HepG2 (cell line): ENCODE measurements around the gene PLGRKT. TPM values are rescaled to one million over a fixed set of nuclear protein-coding genes. Genes with fewer than 3 reads are reported as not detected.

Source experiments
- ATAC-seq: fragments of 200-7000 bp; cut with Tn5 transposase; 3 replicates; pipeline ENCODE4 v1.9.1; 2020; ENCODE audit warnings: mild to moderate bottlenecking, moderate library complexity
- BruUV-seq: library from RNA; stranded (reverse); fragments of 400-500 nt; replicated peaks from 2 replicates; lab custom pipeline; 2021; lab: Mats Ljungman, UMichigan
- CTCF ChIA-PET: fragments of 300-600 bp; formaldehyde crosslinking; extraction: SDS; loops from one replicate; lab custom pipeline; 2021; ENCODE audit warnings: low total read pairs, inconsistent platforms, low intra/inter-chr PET ratio; lab: Yijun Ruan, JAX
- POLR2A ChIA-PET: fragments of 350-600 bp; sonication (Branson Sonifier 250); formaldehyde crosslinking; loops from one replicate; lab custom pipeline; 2020; ENCODE audit warnings: antibody characterized with exemption, inconsistent platforms; lab: Yijun Ruan, JAX
- DNase-seq: peaks from one replicate; pipeline ENCODE4 v3.0.0-alpha.2; 2015; ENCODE audit warnings: low spot score
- FAIRE-seq: peaks from 3 replicates; lab custom pipeline; 2011; peaks lifted over from hg19 to GRCh38; lab: Jason Lieb, UNC
- H2AFZ ChIP-seq: one replicate; pipeline ENCODE4 v1.6.1; 2011; ENCODE audit warnings: low read length, inconsistent platforms
- H3K27ac ChIP-seq: fragments of 300-600 bp; 3 replicates; pipeline ENCODE4 v1.8.0; 2011; ENCODE audit warnings: mixed run types, mild to moderate bottlenecking, mixed read lengths, low read length, inconsistent platforms; ENCODE audit not compliant: insufficient read depth; ENCODE audit errors: extremely low read length
- H3K27me3 ChIP-seq, 2 experiments: fragments of 200-600 bp in 1 of 2; 2 replicates in 1 of 2; 3 replicates in 1 of 2; pipeline versions ENCODE4 v1.6.0 to v1.8.0; 2011; ENCODE audit warnings: low read length in 2 of 2, mild to moderate bottlenecking in 2 of 2, moderate library complexity in 2 of 2, inconsistent platforms in 1 of 2; ENCODE audit not compliant: insufficient read depth in 2 of 2, control insufficient read depth in 1 of 2
- H3K36me3 ChIP-seq, 2 experiments: fragments of 200-600 bp in 1 of 2; replicated peaks in 1 of 2; 2 replicates in 1 of 2; 3 replicates in 1 of 2; pipeline versions ENCODE4 v1.5.1 to v1.8.0; 2011; ENCODE audit warnings: low read length in 2 of 2, inconsistent platforms in 1 of 2; ENCODE audit not compliant: insufficient read depth in 2 of 2, control insufficient read depth in 1 of 2
- H3K4me1 ChIP-seq: 2 replicates; pipeline ENCODE4 v1.5.1; 2012; ENCODE audit warnings: low read length, inconsistent platforms; ENCODE audit not compliant: insufficient read depth
- H3K4me2 ChIP-seq: 2 replicates; pipeline ENCODE4 v1.6.0; 2011; ENCODE audit warnings: low read depth, low read length, inconsistent platforms
- H3K4me3 ChIP-seq, 3 experiments: fragments of 200-600 bp in 1 of 3; sonication (generic), shearing (Covaris generic) in 1 of 3; replicated peaks in 1 of 3; 2 replicates each; pipeline ENCODE4 v1.5.1; 2011 to 2016; ENCODE audit warnings: low read length in 3 of 3, inconsistent platforms in 2 of 3, low read depth in 2 of 3, mild to moderate bottlenecking in 2 of 3, control low read depth in 1 of 3, mixed read lengths in 1 of 3; ENCODE audit not compliant: insufficient read depth in 1 of 3
- H3K79me2 ChIP-seq: one replicate; pipeline ENCODE4 v1.6.1; 2011; ENCODE audit warnings: low read length, inconsistent platforms; ENCODE audit not compliant: insufficient read depth
- H3K9ac ChIP-seq: 2 replicates; pipeline ENCODE4 v1.6.0; 2011; ENCODE audit warnings: mild to moderate bottlenecking, low read depth, low read length, inconsistent platforms; ENCODE audit not compliant: insufficient read depth
- H3K9me3 ChIP-seq: 2 replicates; pipeline ENCODE4 v1.5.1; 2012; ENCODE audit warnings: mild to moderate bottlenecking, low read length
- H4K20me1 ChIP-seq: 2 replicates; pipeline ENCODE4 v1.6.0; 2011; ENCODE audit warnings: inconsistent platforms, mild to moderate bottlenecking, low read length, moderate library complexity; ENCODE audit not compliant: insufficient read depth
- BCL6 ChIP-seq: IDR thresholded peaks from 2 replicates; pipeline ENCODE4 v1.6.1; 2016; ENCODE audit warnings: missing genetic modification reagents, missing compliant biosample characterization
- FOXA1 ChIP-seq, 2 experiments: fragments of 450-650 bp in 1 of 2; sonication (generic) in 1 of 2; formaldehyde crosslinking in 1 of 2; IDR thresholded peaks; 2 replicates each; pipeline versions ENCODE4 v1.4.0 to v1.6.1; 2016 to 2020; ENCODE audit warnings: missing genetic modification reagents in 1 of 2
- MEIS2 ChIP-seq: sonication (generic); formaldehyde crosslinking; IDR thresholded peaks from 2 replicates; pipeline ENCODE4 v1.9.0; 2021; ENCODE audit warnings: mild to moderate bottlenecking, missing genetic modification reagents
- SRF ChIP-seq: IDR thresholded peaks from 2 replicates; pipeline ENCODE4 v1.6.1; 2011; ENCODE audit warnings: mild to moderate bottlenecking, low read depth, low read length, moderate library complexity
- ZIK1 ChIP-seq: sonication (generic); formaldehyde crosslinking; IDR thresholded peaks from 2 replicates; pipeline ENCODE4 v1.5.0; 2020; ENCODE audit warnings: mild to moderate bottlenecking, low read depth, missing genetic modification reagents, borderline replicate concordance
- ZSCAN12 ChIP-seq: sonication (generic); formaldehyde crosslinking; IDR thresholded peaks from 2 replicates; pipeline ENCODE4 v1.9.0; 2021; ENCODE audit warnings: mild to moderate bottlenecking, missing genetic modification reagents
- WGBS: methylation state at CpG from one replicate; pipeline ENCODE4 v1.1.6; 2017; ENCODE audit warnings: low lambda C conversion rate; 5-methylcytosine and 5-hydroxymethylcytosine counted together
- in situ Hi-C: cut with HindIII; loops from 2 replicates; pipeline ENCODE4 v1.10.0; 2017; ENCODE audit warnings: low pct_unique_long_range_greater_than_20kb; ENCODE audit not compliant: extremely low pct_ligation_motif_present
- intact Hi-C: fragments of 100-400 bp; cut with micrococcal nuclease; formaldehyde crosslinking; loops from one replicate; pipeline ENCODE4 v1.10.0; 2022; ENCODE audit not compliant: unreplicated experiment
- polyA plus RNA-seq, 8 experiments: library from polyadenylated mRNA; depleted of rRNA in 3 of 8; stranded (reverse) in 7 of 8; unstranded in 1 of 8; fragments of >200 nt; fragmentation: Illumina TruSeq in 4 of 8; extraction: Trizol in 4 of 8; gene quantifications; 2 replicates each; pipeline versions ENCODE4 v1.2.1 to v1.2.3, GENCODE V29; 2011 to 2016; ENCODE audit warnings: low read depth in 4 of 8, missing spikeins in 1 of 8, mixed read lengths in 1 of 8; ENCODE audit not compliant: insufficient read depth in 1 of 8
- total RNA-seq, 5 experiments: library from RNA; depleted of rRNA; stranded (reverse); fragments of >200 nt; fragmentation: Illumina TruSeq; extraction: Trizol; gene quantifications; 2 replicates each; pipeline ENCODE4 v1.2.3, GENCODE V29; 2016; ENCODE audit warnings: low read depth in 1 of 5
- TF ChIP-seq, protein P1 (sequence below): sonication (generic); formaldehyde crosslinking; conservative IDR thresholded peaks from 2 replicates; pipeline ENCODE4 v1.4.0; 2020; ENCODE audit warnings: missing genetic modification reagents
- TF ChIP-seq, protein P2 (sequence below): sonication (generic); formaldehyde crosslinking; IDR thresholded peaks from 2 replicates; pipeline ENCODE4 v1.5.0; 2020; ENCODE audit warnings: mild to moderate bottlenecking, missing genetic modification reagents

PLGRKT gene
- total and polyA plus RNA-seq, 2 of the 13 experiments (the other 11 are each of a cell fraction or from before 2014, with no cell fraction given): 5.0 to 15.8 TPM

DNA sequence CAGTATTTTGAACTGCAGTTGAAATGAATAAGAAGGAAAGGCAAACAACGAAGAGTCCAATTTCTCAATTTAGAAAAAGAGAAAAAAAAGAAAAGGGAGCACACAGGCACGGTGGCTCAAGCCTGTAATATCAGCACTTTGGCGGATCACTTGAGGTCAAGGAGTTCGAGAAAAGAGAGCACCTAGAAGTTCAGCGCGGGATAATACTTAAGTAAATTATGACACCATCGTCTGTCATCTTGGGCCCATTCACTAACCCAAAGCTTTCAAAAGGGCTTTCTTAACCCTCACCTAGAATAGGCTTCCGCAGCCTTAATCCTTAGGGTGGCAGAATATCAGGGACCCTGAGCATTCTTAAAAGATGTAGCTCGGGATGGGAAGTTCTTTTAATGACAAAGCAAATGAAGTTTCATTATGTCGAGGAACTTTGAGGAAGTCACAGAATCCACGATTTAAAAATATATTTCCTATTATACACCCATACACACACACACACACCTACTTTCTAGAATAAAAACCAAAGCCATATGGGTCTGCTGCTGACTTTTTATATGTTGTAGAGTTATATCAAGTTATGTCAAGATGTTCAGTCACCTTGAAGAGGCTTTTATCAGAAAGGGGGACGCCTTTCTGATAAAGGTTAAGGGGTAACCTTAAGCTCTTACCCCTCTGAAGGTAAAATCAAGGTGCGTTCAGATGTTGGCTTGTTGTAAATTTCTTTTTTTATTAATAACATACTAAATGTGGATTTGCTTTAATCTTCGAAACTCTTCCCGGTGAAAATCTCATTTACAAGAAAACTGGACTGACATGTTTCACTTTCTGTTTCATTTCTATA lies 12.0 kb upstream of the PLGRKT start:
- H3K4me1 ChIP-seq: peaks cover 8% of the 10 kb centered on the region
- FAIRE-seq: no peak

DNA sequence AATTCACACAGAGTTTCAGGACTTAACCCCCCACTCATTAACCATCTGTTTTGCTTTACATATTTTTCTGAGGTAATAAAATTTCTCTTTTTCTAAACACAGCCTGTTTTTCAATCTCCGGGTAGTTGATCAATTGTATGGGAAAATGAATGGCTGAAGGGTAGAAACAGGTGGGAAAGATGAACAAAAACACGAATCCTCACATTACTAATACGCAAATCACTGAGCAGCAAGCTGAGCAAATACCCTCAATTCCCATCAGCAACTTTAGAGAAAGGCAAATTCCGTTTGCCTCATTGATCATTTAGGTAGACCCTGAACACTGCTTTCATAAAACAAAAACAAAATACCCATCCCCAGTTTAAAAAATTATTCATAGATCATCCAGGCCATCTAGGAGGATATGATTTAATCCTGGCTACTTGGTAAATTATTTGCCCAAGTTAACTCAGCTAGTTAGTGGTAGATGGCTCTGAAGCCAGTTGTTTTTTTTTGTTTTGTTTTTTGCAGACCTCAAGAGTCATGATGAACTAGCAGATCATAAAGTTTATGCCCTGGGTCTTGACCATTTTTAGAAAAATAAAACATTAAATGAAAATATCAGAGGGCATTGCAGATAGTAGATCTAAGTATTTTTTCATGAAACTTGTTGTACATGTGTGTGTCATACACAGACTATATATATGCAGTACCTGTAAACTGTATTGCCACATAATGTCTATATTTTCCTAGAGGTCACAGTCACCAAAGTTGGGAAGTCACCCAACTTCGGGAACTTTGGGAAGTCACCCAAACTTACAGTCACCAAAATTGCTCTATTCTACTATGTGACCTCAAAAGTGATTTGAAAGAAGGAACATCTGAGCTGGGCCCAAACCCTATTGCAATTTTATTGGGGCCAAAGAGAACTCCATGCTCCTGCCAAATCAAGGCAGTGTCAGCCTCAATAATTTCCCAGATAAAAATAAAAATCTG lies 11.0 kb upstream of the PLGRKT start:
- H3K4me1 ChIP-seq: peaks cover 8% of the 10 kb centered on the region
- TF ChIP-seq BCL6 (no peak), FOXA1 (IDR thresholded peaks at IDR 0.05) (no peak), FOXA1 (CRISPR knock-in tag; IDR thresholded peaks at IDR 0.05) (no peak), ZSCAN12 (CRISPR knock-in tag) (no peak), ZIK1 (CRISPR knock-in tag) (no peak), SRF (no peak)
- TF ChIP-seq, protein P1, sequence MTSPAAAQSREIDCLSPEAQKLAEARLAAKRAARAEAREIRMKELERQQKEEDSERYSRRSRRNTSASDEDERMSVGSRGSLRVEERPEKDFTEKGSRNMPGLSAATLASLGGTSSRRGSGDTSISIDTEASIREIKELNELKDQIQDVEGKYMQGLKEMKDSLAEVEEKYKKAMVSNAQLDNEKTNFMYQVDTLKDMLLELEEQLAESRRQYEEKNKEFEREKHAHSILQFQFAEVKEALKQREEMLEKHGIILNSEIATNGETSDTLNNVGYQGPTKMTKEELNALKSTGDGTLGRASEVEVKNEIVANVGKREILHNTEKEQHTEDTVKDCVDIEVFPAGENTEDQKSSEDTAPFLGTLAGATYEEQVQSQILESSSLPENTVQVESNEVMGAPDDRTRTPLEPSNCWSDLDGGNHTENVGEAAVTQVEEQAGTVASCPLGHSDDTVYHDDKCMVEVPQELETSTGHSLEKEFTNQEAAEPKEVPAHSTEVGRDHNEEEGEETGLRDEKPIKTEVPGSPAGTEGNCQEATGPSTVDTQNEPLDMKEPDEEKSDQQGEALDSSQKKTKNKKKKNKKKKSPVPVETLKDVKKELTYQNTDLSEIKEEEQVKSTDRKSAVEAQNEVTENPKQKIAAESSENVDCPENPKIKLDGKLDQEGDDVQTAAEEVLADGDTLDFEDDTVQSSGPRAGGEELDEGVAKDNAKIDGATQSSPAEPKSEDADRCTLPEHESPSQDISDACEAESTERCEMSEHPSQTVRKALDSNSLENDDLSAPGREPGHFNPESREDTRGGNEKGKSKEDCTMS: no peak
- TF ChIP-seq, protein P2, sequence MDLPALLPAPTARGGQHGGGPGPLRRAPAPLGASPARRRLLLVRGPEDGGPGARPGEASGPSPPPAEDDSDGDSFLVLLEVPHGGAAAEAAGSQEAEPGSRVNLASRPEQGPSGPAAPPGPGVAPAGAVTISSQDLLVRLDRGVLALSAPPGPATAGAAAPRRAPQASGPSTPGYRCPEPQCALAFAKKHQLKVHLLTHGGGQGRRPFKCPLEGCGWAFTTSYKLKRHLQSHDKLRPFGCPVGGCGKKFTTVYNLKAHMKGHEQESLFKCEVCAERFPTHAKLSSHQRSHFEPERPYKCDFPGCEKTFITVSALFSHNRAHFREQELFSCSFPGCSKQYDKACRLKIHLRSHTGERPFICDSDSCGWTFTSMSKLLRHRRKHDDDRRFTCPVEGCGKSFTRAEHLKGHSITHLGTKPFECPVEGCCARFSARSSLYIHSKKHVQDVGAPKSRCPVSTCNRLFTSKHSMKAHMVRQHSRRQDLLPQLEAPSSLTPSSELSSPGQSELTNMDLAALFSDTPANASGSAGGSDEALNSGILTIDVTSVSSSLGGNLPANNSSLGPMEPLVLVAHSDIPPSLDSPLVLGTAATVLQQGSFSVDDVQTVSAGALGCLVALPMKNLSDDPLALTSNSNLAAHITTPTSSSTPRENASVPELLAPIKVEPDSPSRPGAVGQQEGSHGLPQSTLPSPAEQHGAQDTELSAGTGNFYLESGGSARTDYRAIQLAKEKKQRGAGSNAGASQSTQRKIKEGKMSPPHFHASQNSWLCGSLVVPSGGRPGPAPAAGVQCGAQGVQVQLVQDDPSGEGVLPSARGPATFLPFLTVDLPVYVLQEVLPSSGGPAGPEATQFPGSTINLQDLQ: no peak

More for the DNA sequence above, 12.0 kb upstream of the PLGRKT start:
- WGBS: 52% methylated on average over 15 of the region's 15 CpGs
- Histone ChIP-seq H3K27me3 (peaks cover 0 to 4% of the 10 kb centered on the region in 2 experiments; a peak in 1 of 5 replicates), H3K27ac (no peak overlapping the region), H3K36me3 (no peaks in the 10 kb centered on the region), H3K4me3 (peak overlapping the region; percentile 26 to 64 (median 47)), H3K9me3 (no peaks in the 10 kb centered on the region), H3K9ac (peak overlapping the region; percentile 33), H3K4me2 (peak overlapping the region; percentile 78), H2AFZ (peak overlapping the region; percentile 61), H4K20me1 (no peaks in the 10 kb centered on the region), H3K79me2 (no peaks in the 10 kb centered on the region)
- no peak for DNase-seq
- intact Hi-C loops: loop anchor here (1.0 to 5.0 kb wide), 3 partner anchors 151 to 323 kb away; no protein-coding TSS in a partner anchor
- POLR2A ChIA-PET: interaction anchor here (1.0 to 2.0 kb wide), 3 partner anchors 10 to 151 kb away, joined by 4 to 17 read pairs (median 4); partner anchors contain the start of gene PLGRKT
- TF ChIP-seq MEIS2 (CRISPR knock-in tag): no peak
- in situ Hi-C loops: loop anchor here (10.0 to 25.0 kb wide), 3 partner anchors 145 to 687 kb away; partner anchors contain the start of gene JAK2
- no TSS peak for BruUV-seq
- CTCF ChIA-PET: no interaction called here
- ATAC-seq: no peak

More for the DNA sequence above, 11.0 kb upstream of the PLGRKT start:
- intact Hi-C loops: no loop called here
- no peaks in the 10 kb centered on the region for H3K36me3 ChIP-seq
- FAIRE-seq (no peak), ATAC-seq (no peak), DNase-seq (no peak)
- ChIA-PET CTCF (no interaction called here), POLR2A (interaction anchor here (2.0 kb wide), 1 partner anchor 11 kb away, joined by 17 read pairs; the partner anchor contains the start of gene PLGRKT)
- H3K9ac ChIP-seq: no peak overlapping the region
- peak overlapping the region in 1 of 3 experiments; percentile 64; a peak in 2 of 6 replicates for H3K4me3 ChIP-seq
- no peaks in the 10 kb centered on the region for H3K9me3 ChIP-seq
- in situ Hi-C loops: loop anchor here (10.0 to 25.0 kb wide), 3 partner anchors 146 to 686 kb away; partner anchors contain the start of gene JAK2
- no TSS peak for BruUV-seq
- H3K27me3 ChIP-seq: peaks cover 0 to 4% of the 10 kb centered on the region in 2 experiments; a peak in 1 of 5 replicates
- H2AFZ ChIP-seq: no peak overlapping the region
- no peak overlapping the region for H3K4me2 ChIP-seq
- 51% methylated on average over 5 of the region's 5 CpGs for WGBS
- H3K79me2 ChIP-seq: no peaks in the 10 kb centered on the region
- no peaks in the 10 kb centered on the region for H4K20me1 ChIP-seq
- no peak overlapping the region for H3K27ac ChIP-seq
